ENCODE measurements around the gene MGMT. TPM values are rescaled to one million over a fixed set of nuclear protein-coding genes. Genes with fewer than 3 reads are reported as not detected.

Gene MGMT
- total RNA-seq, 1 experiment from 2014 or later, result 0.61 TPM

DNA sequence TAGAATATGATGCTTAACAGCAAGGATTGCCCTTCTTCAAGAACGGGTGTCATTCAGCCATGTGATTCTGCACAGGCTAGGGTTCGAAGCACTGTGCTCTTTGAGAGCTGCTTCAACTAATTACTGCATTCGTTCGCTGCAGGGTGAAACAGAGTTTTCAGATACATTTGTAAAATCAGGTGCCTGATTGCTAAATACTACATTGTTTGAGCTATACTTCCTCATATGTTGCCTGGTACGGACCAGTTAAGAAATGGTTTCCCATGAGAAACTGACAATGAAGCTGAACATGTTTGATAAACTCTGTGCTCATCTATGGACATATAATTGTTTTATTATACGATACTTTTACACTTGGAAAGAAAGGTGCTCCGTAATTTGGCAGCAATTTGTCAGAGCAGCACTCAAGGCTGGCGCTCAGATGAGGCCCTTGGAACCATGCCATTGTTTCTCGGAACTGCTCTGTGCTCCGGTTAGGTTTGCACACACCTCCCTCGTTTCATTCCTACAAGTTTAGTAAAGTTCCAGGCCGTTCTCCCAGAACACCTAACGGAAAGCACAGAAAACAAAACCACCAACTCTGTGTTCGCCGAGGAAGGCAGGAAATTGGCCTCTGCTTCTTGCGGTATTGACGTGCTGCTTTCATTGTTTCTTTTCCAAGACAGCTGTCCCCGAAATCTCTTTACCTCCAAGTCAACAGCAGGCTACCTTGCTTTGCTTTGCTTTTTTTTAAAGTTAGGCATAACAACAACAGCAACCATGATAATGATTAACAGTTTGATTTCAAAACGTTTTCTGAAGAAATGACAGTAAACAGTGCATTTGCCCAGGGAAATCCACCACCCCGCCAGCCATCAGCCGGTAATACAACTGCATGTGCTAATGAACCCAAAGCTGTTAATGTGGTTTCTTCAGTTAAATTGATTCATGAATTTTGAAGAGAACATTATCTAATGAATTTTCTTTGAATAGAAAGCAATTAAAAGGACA is 290.2 kb downstream of the MGMT start:
- no peak for DNase-seq (ENCODE audit: low read depth)

DNA sequence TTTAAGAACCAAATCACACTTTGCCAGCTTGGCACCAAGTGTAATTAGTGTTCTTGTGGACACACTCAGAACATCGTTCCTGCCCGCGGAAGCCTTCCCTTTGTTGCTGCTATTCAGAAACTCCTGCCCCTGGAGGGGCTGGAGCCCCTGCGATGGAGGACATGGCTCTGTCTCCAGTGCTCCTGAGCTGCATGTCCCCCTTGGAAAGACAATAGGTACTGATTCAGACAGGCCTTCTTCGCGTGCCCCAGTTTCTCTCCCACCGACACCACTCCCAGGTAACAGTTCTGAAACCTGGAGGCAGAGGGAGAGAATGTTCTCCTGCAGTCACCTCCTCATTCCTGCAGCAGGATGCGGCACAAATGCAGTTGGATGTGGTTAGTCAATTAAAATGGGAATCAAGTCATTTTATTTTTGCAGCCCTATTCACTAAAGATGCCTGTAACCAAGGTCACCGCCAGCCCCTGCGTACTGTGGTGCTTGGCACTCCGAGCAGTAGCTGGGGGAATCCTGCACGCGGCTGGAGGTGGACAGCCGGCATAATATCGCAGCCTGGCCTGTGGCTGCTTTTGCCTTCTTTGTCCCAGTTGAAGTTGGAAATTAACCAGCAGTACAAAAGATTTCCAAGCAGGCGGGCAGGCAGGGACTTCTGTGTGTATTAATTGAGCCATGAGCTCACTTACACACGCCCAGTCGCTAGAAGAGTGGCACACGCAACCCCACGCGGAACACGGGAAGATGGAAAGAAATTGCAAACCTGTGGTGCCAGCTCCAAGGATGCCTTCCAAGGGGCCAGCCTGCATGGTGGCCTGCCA is 291.4 kb downstream of the MGMT start:
- DNase-seq (ENCODE audit: low read depth), result no peak

DNA sequence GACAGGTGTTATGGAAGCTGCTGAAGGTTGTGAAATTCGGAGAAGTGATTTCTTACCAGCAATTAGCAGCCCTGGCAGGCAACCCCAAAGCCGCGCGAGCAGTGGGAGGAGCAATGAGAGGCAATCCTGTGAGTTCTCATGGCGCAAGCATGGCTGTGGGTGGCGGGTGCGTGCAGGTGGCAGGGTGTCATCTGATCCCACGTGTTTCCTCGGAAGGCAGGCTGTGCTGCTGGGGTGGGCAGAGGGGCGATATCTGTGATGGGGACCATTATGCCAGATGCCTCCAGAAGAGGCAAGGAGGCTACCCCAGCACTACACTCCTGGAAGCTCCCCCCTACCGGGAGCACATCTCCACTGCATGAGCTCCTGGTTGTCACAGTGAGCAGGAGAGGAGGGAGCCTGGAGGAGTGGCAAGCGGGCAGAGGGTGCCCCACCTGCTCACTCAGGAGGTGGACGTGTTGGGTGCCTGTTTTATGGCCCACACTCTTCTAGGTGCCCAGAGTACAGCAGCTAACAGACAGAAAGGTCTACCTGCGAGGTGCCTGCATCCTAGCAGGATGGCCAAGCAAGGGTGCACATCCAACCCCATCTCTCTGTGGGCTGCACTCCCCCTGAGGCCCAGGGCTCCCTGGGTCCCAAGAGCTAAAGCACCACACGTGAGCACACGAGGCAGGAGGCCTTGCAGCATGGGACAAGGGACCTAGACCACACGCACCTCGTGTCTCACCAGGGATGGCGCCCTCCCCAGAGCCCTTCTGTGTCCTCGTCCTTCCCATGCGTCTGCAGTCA is 292.4 kb downstream of the MGMT start:
- no peak for DNase-seq (ENCODE audit: low read depth)

DNA sequence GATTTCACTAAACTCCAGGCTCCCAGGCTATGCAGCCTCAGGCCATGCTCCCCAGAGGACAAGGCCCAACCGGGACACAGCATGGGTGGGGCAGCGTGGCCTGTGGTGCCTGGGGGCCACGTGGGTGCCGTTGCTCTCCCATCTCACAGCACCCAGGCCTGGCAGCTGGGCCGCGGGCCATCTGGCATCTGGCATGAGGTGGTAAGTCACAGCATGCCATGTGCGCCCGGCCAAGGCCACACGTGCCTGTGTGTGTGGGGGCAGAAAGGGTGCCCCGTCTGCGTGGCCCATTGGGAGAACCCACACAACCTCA is 292.9 kb downstream of the MGMT start:
- no peak for DNase-seq (ENCODE audit: low read depth)

DNA sequence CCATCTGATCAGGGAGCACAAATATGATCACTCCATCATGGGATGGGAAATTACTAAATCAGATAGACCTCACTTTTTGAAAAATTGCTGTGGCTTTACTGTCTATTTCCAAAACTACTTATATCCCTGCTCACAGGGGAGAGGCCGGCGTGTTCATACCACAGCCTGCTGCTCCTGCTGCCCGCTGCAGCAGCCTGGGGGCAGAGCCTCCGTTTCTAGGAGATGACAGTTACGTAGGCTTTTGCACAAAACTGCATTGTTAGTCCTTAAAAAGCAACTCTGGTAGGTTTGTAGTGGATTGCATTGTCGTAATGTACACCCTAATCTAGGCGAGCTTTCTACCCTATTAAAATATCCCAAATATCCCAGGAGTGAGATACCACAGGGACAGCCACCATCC is 293.4 kb downstream of the MGMT start:
- no peak for DNase-seq (ENCODE audit: low read depth)

DNA sequence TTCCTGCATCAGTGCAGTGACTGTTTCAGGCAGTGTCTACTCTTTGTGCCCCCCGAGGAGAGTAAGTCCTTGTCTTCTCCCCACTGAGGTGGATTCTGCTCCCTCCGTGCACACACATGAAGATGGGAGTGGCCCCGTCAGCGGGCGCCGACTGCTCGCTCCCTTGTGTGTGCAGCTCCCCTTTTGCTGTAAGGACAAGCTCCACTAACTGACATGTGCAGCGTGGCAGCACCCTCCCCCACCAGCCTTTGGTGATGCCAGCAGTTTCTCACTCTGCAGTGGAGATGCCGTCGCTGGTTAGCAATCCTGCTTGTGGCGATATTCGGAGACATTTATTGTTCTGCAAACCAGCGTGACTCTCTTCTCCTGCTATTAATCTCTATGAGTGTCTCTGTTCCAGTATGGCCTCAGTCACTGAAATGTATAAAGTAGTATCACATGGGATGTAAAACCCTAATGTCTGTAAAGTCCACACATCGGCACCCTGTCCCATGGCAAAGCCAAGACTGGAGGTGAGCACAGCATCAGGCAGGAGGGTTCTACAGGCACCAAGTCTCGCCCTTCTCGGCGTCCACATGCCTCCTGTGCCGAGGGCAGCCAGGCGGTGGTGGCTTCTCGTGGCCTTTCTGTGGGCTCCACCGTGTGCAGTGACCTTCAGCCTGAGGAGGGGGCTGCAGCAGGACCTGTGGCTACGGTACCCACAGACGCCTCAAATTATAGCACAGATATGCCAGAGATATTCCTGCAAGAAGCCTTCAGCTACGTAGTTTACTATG is 294.3 kb downstream of the MGMT start:
- DNase-seq (ENCODE audit: low read depth), result no peak

DNA sequence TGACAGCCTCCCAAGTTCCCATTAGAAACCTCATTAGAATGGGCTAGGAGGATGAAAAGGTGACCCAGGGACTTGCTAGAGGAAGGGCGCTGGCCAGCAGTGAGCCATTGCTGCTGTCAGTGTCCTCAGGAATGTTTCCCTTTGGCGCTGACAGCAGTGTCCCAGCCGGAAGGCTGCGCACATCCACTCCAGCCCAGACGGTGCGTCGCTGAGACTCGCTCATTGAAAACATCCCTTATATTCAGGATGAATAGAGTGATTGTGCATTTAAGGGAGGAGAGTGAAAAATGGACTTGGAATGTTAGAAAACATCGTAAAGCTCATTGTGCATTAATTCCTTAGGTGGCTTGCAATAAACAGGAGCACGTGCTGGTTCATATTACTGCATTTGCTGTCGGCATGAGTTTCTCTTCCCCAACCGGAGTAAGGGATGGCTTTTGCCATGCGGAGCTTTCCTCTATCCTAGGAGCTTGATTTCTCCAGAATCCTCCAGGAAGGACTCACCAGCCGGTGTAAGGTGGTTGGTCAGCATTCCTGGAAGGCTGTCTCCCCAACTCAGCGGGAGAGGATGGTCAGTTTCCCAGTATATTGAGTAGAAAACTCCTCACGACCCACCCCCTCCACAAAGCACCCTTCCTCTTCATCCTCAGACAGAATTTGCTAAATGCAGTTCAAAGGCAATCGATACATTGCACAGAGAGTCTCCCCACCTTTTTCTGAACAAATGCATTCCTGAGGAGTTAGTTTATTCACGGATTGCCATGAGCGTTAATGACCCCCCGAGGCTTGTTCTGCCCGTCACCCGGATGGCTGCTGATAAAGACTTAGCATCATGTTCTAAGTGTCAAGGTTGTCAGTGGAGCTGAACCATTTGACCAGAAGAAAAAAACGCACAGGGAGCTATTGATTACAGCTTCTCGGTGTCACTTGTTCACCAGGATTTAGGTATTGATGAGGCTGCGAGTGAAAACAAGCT is 295.2 kb downstream of the MGMT start:
- no peak for DNase-seq (ENCODE audit: low read depth)

DNA sequence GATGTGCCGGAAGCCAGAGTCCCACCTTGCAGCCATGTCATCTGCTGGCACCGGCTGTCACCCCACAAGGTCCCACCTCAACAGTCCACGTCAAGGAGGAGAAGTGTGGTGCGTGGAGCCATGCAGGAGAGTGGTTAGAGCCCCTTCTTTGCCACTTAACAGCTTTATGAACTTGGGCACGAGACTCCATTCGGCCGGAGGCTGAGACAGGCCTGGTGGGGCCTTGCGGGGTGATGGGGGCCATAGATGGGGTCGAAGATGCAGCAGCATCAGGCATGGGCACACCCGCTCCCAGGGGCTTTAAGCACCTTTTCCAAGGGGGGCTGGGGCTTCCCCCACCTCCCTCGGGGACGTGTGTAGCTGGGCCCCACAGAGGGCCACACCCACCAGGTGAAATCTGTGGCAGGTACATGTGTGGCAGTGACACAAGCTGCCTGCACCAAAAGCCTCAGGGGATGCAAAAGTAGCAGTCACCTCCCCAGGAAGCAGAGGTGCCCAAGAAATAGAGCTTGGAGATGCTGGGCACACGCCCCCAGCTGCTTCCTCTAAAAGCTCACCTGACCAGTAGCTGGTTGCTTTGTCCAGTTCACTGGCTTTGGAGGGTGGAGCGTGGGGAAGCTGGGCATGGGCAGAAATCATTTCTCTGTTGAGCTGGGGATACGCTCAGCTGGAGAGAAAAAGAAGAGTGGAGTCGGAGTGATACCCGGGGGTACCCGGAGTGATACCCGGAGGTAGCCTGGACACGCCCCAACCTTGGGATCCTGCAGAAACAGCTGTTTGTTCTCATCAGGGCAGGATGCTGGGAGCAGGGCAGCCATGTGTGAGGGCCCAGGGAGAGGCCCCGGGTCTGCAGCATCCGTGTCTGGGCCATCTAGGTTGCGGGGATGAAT is 297.2 kb downstream of the MGMT start:
- no peak for DNase-seq (ENCODE audit: low read depth)

DNA sequence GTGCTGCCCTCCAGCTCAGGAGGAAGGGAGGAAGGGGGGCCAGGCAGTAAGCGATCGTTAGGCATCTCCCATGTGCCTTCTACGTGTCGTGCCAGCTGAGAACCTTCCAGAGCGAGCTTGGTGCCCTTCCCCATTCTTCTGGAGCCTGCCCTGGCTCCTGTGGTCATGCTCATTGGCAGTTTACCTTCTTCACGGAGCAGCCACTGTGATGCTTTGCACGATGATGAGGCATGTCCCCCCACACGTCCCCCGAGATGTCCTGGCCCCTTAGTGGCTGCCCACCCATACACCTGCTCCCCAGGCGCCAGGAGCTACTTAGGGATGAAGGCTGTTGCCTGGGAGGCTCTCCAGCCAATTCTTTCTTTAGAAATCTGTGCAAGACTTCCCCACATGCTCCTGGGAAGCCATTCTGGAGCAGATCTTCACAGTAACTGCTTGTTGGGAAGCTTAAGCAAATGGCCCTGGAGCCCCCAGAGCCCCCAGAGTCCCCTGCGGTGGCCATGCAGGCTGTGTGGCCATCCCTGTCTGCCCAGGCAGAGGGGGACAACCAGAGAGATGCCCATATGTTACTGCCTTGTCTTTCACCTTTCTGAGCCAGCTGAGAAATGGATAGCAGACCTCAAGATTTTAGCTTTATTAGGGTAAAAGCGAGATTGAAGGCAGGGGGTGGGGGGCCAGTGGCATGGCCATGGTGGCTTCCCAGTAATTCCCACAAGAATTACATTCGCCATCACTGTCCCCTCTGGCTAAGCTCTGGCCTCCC is 298.0 kb downstream of the MGMT start:
- no peak for DNase-seq (ENCODE audit: low read depth)

DNA sequence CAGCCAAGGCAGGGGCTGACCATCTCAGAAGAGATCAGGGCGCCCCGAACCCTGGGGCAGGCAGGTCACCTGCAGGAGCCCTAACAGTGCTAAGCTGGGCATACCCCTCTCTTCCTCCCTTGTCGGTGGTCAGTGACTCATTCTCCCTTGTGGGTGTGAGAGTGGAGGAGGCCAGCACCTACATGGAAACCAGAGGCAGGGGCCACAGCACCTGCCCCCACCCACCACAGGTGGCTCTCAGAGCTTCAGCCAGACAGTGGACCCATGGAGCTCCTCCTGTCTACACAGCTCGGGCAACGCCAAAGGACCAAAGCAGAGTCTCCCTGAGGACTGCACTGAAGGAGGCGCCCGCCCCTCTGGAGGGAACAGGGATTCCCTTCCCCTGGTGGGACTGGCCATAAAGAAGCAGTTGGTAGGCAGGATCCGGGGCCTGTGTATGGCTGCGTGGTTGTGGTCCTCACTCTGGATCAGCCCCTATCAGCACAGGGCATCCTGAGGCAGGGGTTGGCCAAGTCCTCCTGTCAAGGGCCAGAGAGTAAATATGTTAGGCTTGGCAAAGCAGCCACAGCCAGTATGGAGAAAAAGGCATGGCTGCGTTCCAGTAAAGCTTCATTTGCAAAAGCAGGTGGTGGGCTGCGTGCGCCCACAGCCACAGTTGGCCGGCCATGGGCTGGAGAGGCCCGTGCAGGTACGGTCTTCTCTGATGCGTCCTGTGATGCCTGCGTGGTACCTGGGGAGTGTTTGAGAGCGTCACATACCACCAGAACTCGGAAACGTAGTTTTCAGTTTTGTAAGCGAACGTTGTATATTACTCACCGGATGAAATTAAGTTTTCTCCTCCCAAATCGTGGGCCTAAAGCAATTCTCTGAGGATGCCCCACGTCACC is 298.9 kb downstream of the MGMT start:
- no peak for DNase-seq (ENCODE audit: low read depth)

DNA sequence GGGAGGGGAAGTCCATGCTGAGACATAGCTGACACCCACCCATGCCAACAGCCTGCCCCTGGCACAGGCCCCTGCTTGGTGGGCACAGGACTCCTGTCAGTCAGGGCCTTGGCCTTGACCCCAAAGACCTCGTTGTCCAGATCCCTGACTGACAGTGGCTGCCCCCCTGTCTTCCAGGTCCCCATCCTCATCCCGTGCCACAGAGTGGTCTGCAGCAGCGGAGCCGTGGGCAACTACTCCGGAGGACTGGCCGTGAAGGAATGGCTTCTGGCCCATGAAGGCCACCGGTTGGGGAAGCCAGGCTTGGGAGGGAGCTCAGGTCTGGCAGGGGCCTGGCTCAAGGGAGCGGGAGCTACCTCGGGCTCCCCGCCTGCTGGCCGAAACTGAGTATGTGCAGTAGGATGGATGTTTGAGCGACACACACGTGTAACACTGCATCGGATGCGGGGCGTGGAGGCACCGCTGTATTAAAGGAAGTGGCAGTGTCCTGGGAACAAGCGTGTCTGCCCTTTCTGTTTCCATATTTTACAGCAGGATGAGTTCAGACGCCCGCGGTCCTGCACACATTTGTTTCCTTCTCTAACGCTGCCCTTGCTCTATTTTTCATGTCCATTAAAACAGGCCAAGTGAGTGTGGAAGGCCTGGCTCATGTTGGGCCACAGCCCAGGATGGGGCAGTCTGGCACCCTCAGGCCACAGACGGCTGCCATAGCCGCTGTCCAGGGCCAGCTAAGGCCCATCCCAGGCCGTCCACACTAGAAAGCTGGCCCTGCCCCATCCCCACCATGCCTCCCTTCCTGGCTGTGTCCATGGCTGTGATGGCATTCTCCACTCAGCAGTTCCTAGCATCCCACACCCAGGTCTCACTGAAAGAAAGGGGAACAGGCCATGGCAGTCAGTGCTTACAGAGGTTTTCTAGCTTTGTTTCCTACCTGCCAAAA is 299.8 kb downstream of the MGMT start:
- DNase-seq (ENCODE audit: low read depth), result no peak

DNA sequence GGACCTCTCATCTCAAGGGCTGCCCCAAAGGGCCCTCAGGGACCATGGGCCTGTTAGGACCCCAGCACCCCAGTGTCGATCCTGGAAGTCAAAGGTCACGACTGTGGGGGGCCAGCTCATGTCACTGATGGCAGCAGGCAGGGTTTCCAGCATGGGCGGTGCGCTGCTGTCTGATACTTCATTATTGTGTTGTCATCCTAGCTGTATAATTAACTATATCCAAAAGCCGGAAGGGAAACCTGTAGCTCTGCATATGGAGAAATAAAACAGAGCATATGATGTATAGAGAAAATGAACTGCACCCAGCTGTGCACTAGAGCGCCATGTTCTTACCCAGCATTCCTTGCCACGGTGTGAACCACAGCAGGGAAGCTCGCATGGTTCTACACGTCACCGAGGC is 300.7 kb downstream of the MGMT start:
- DNase-seq (ENCODE audit: low read depth), result no peak

DNA sequence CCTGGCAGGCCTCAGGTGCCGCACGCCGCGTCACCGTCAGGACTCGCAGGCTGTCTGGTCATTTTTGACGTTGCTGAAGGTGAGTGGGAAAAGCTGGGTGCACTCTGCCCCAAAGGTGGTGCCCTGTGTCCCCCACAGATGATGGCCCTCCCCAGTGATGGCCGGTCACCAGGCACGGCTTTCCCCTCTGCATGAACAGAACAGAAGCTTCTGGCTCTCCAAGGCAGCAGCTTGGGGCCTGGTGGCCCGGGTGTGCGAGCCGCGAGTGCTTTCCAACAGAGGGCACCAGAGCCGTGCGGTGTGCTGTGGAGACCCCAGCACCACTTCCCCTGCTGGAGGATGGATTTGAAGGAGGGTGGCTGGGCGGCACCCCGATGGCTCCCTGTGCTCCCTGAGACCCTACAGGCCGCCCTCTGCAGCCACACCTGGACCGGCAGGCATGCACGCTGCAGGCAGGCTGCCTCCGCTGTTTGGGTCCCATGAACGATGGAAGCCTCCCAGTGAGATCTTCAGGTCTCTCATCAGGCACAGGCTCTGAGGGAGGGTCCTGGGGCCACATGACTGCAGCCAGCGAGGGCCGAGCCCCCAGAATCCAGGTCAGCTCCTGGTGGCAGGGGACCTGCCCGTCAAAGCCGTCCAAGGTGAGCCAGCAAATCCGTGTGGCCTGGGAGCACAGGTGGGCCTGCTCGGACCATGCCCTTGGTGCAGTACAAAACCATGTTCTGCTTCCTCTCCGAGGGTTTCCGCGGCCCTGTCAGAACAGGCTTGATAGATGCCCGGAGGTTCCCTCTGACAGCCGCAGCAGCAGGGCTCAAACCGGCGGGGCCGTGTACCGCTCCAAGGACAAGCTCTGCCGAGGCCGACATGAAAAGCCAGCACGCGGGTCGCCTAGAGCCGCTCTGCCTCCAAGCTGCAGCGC is 301.7 kb downstream of the MGMT start:
- DNase-seq (ENCODE audit: low read depth), result no peak

DNA sequence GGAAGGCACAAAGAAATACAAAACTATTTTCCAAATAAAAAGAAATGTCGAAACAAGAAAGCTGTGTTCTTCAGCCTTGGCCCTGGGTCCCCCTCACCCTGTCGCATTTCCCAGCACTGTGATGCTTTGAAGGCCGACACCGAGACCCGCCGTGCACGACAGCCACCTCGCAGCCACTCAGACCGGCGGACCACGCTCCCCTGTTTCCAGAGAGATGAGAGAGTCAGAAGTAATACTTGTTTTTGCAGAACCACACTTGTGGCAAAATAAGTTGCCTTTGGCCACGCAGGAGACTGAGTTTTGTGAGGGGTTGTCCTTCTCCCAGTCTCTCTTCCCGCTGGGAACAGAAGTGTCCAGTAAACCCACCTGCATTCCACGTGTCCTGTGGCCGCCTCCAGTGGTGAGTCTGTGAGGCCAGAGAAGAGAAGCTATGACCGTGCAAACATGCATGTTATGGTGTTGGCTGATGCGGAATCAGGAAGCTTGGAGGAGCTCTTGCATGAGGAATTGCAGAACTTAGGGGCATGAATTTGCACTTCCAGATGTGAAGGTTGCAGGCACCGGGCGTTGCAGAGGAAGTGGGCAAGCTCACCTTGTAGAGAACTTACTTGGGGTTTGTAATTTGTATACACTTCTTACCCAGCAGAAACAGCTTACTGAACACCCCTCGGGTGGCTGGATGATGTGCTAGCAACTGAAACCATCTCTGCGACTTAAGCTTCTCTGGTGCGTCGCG is 302.5 kb downstream of the MGMT start:
- DNase-seq (ENCODE audit: low read depth), result no peak

All from HT1080 (cell line).